ENCODE results near the gene DUSP1. TPM values are rescaled to one million over a fixed set of nuclear protein-coding genes. Genes with fewer than 3 reads are reported as not detected.

Gene DUSP1
- polyA plus RNA-seq, 1 donor from 2014 or later = 48.3 TPM

GRCh38 chr5:172729588-172729987 is 41.4 kb downstream of the DUSP1 start:
- H3K9ac ChIP-seq (ENCODE audit: low read length) = no peak overlapping the region
- no peaks in the 10 kb centered on the region for H4K20me1 ChIP-seq (ENCODE audit: insufficient read depth)
- no peaks in the 10 kb centered on the region for H3K9me2 ChIP-seq (ENCODE audit: insufficient read depth, low read length)
- no peaks in the 10 kb centered on the region for H3K27me3 ChIP-seq (ENCODE audit: insufficient read depth, low read depth, low read length)
- H3K36me3 ChIP-seq (ENCODE audit: insufficient read depth, low read length) = no peaks in the 10 kb centered on the region
- TF ChIP-seq REST (IDR thresholded peaks at IDR 0.05; ENCODE audit: borderline replicate concordance) (no peak), EP300 (conservative IDR thresholded peaks at IDR 0.05; ENCODE audit: poor library complexity, severe bottlenecking) (no peak), MXI1 (conservative IDR thresholded peaks at IDR 0.05; ENCODE audit: poor library complexity, severe bottlenecking) (no peak), RAD21 (conservative IDR thresholded peaks at IDR 0.05) (no peak), TAF1 (IDR thresholded peaks at IDR 0.05; ENCODE audit: low read depth) (no peak), CTCF (IDR thresholded peaks at IDR 0.05; ENCODE audit: poor library complexity, severe bottlenecking) (no peak)
- no peak overlapping the region for H3K4me2 ChIP-seq (ENCODE audit: low read length)
- H2AFZ ChIP-seq (ENCODE audit: low read depth, low read length) = no peak overlapping the region
- no peaks in the 10 kb centered on the region for H3K79me2 ChIP-seq (replicated peaks; ENCODE audit: insufficient read depth, low read length)
- H3K4me3 ChIP-seq (ENCODE audit: low read length) = no peak overlapping the region
- H3K9me3 ChIP-seq (ENCODE audit: low read length) = no peaks in the 10 kb centered on the region
- no peaks in the 10 kb centered on the region for H3F3A ChIP-seq (ENCODE audit: insufficient read depth, low read length, poor library complexity, severe bottlenecking)
- H3K27ac ChIP-seq (ENCODE audit: low read length) = no peak overlapping the region

GRCh38 chr5:172728481-172729241 is 42.3 kb downstream of the DUSP1 start:
- Histone ChIP-seq H3K9me2 (ENCODE audit: insufficient read depth, low read length) (no peaks in the 10 kb centered on the region), H2AFZ (ENCODE audit: low read depth, low read length) (no peak overlapping the region), H3K79me2 (replicated peaks; ENCODE audit: insufficient read depth, low read length) (no peaks in the 10 kb centered on the region), H3F3A (ENCODE audit: insufficient read depth, low read length, poor library complexity, severe bottlenecking) (no peaks in the 10 kb centered on the region), H3K27ac (ENCODE audit: low read length) (no peak overlapping the region), H4K20me1 (ENCODE audit: insufficient read depth) (no peaks in the 10 kb centered on the region), H3K4me2 (ENCODE audit: low read length) (no peak overlapping the region), H3K36me3 (ENCODE audit: insufficient read depth, low read length) (no peaks in the 10 kb centered on the region), H3K9ac (ENCODE audit: low read length) (no peak overlapping the region), H3K27me3 (ENCODE audit: insufficient read depth, low read depth, low read length) (no peaks in the 10 kb centered on the region), H3K4me3 (ENCODE audit: low read length) (no peak overlapping the region), H3K9me3 (ENCODE audit: low read length) (no peaks in the 10 kb centered on the region)
- TF ChIP-seq TAF1 (IDR thresholded peaks at IDR 0.05; ENCODE audit: low read depth) (no peak), SMC3 (conservative IDR thresholded peaks at IDR 0.05; ENCODE audit: poor library complexity) (no peak), MXI1 (conservative IDR thresholded peaks at IDR 0.05; ENCODE audit: poor library complexity, severe bottlenecking) (no peak), POLR2AphosphoS5 (IDR thresholded peaks at IDR 0.05) (no peak), EZH2 (IDR thresholded peaks at IDR 0.05; ENCODE audit: borderline replicate concordance, insufficient read depth, low read length, poor library complexity, severe bottlenecking) (no peak), EP300 (conservative IDR thresholded peaks at IDR 0.05; ENCODE audit: poor library complexity, severe bottlenecking) (no peak), CTCF (IDR thresholded peaks at IDR 0.05; ENCODE audit: poor library complexity, severe bottlenecking) (no peak), REST (IDR thresholded peaks at IDR 0.05; ENCODE audit: borderline replicate concordance) (no peak), RAD21 (conservative IDR thresholded peaks at IDR 0.05) (no peak)

Data from neural cell (in vitro differentiated cells).